ENCODE measurements around the gene MBNL1.
A peak's percentile ranks its signal among the peaks of the same experiment; 100 is the strongest.

Gene MBNL1

DNA sequence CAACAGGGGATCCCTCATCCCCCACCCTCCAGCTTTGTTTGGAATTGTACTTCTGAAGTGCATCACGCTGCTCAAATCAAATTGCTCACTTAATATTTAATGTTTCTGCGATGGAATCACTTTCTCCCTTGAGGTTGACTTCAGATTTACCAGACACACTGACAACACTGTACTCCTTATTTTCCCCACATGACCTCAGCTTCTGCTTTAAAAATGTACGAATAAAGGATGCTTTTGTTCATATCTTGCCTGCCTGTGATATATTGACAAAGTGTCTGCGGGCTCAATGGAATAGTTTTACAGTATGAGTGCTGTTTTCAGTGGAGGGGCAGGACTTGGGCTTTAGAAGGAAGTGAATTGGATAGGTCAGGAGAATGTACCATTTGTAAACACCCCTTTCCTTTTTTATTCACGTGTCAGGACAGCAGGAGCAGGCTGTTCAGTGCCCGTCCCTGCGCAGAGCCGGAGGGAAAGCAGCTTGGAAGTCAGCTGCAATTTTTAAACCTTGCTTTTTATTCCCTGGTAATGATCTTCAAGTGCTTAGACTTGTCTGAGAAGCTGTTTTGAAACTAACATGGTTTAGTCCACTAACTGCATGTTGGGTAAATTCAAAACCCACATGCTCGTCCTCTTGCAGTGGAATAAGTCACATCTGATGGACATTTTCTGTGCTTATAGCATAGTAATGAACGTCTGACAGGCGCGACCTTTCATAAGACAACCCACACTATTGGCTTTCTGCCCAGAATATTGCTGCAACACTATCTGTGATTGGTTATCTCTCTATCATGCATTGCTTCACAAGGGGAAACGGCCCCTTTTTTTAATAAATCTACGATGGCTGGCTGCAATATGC, 29.9 kb downstream of the MBNL1 start:
- peak; percentile 76 for ATAC-seq
- TF ChIP-seq, protein P1, sequence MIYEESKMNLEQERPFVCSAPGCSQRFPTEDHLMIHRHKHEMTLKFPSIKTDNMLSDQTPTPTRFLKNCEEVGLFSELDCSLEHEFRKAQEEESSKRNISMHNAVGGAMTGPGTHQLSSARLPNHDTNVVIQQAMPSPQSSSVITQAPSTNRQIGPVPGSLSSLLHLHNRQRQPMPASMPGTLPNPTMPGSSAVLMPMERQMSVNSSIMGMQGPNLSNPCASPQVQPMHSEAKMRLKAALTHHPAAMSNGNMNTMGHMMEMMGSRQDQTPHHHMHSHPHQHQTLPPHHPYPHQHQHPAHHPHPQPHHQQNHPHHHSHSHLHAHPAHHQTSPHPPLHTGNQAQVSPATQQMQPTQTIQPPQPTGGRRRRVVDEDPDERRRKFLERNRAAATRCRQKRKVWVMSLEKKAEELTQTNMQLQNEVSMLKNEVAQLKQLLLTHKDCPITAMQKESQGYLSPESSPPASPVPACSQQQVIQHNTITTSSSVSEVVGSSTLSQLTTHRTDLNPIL (CRISPR knock-in tag; IDR thresholded peaks at IDR 0.05; ENCODE audit: low read depth) = no peak
- TF ChIP-seq ZFP3 (CRISPR knock-in tag; IDR thresholded peaks at IDR 0.05) = no peak

DNA sequence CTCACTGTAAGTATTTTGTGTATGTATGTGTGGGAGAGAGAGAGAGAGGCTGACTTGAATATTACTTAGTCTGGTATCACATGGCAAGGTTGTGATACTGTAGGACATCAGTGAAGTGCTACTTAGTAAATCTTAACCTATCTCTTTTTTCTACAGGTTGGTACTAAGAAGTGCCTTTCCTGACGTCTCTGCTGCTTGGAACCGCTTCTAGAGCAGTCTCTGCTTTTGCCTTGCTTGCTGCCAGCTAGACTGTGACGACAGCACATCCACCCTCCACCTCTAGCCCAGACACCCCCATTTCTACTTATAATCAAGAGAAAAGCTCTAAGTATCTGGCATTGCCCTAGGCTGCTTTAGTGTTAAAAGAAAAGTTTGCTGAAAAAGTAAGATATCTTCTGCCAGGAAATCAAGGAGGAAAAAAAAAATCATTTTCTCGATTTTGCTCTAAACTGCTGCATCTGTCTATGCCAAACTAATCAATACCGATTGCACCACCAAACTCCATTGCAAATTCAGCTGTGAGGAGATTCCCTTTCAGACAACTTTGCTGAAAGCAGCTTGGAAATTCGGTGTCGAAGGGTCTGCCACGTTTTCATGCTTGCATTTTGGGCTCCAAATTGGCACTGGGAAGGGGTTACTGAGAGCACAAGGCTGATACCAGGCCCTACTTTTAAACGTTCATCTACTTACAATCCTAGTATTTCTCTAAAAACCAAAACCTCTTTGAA, 30.7 kb downstream of the MBNL1 start:
- no peak; the same call in none of the 3 replicates for ATAC-seq
- no peak for TF ChIP-seq OSR1 (CRISPR knock-in tag; IDR thresholded peaks at IDR 0.05)
- no peak for TF ChIP-seq ARNTL (CRISPR knock-in tag; IDR thresholded peaks at IDR 0.05; ENCODE audit: borderline replicate concordance, low read depth)
- TF ChIP-seq, protein P2, sequence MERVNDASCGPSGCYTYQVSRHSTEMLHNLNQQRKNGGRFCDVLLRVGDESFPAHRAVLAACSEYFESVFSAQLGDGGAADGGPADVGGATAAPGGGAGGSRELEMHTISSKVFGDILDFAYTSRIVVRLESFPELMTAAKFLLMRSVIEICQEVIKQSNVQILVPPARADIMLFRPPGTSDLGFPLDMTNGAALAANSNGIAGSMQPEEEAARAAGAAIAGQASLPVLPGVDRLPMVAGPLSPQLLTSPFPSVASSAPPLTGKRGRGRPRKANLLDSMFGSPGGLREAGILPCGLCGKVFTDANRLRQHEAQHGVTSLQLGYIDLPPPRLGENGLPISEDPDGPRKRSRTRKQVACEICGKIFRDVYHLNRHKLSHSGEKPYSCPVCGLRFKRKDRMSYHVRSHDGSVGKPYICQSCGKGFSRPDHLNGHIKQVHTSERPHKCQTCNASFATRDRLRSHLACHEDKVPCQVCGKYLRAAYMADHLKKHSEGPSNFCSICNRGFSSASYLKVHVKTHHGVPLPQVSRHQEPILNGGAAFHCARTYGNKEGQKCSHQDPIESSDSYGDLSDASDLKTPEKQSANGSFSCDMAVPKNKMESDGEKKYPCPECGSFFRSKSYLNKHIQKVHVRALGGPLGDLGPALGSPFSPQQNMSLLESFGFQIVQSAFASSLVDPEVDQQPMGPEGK (CRISPR knock-in tag; IDR thresholded peaks at IDR 0.05; ENCODE audit: borderline replicate concordance) = no peak
- TF ChIP-seq, protein P1 (CRISPR knock-in tag; IDR thresholded peaks at IDR 0.05; ENCODE audit: low read depth) = no peak

DNA sequence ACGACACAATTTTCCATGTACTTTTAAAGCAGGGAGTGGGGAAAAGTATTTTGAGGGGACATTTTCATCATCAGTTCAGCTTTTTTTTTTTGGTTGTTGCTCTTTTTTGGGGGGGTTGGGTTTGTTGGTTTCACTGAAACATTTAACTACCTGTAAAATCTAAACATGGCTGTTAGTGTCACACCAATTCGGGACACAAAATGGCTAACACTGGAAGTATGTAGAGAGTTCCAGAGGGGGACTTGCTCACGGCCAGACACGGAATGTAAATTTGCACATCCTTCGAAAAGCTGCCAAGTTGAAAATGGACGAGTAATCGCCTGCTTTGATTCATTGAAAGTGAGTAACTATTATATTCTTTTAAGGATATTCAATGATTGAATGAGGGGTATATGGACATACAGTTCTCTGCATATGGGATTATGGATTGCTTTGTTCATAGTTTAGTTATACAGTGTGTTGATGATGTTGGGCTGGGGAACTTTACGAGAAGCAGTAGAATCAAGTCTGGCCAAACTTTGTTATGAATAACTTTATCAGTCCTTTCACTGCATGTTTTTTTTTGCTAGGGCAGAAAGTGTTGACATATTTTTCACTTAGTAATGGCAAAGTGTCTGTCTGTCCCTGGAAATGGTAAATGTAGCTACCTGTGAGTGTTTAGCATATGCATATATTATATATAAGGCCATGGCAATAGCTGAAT, 31.5 kb downstream of the MBNL1 start:
- no peak for TF ChIP-seq ARNTL (CRISPR knock-in tag; IDR thresholded peaks at IDR 0.05; ENCODE audit: borderline replicate concordance, low read depth)
- no peak for TF ChIP-seq PPARA (CRISPR knock-in tag; IDR thresholded peaks at IDR 0.05; ENCODE audit: borderline replicate concordance)
- no peak for TF ChIP-seq ZFP3 (CRISPR knock-in tag; IDR thresholded peaks at IDR 0.05)
- no peak for TF ChIP-seq ZNF70 (CRISPR knock-in tag; IDR thresholded peaks at IDR 0.05)
- TF ChIP-seq, protein P3, sequence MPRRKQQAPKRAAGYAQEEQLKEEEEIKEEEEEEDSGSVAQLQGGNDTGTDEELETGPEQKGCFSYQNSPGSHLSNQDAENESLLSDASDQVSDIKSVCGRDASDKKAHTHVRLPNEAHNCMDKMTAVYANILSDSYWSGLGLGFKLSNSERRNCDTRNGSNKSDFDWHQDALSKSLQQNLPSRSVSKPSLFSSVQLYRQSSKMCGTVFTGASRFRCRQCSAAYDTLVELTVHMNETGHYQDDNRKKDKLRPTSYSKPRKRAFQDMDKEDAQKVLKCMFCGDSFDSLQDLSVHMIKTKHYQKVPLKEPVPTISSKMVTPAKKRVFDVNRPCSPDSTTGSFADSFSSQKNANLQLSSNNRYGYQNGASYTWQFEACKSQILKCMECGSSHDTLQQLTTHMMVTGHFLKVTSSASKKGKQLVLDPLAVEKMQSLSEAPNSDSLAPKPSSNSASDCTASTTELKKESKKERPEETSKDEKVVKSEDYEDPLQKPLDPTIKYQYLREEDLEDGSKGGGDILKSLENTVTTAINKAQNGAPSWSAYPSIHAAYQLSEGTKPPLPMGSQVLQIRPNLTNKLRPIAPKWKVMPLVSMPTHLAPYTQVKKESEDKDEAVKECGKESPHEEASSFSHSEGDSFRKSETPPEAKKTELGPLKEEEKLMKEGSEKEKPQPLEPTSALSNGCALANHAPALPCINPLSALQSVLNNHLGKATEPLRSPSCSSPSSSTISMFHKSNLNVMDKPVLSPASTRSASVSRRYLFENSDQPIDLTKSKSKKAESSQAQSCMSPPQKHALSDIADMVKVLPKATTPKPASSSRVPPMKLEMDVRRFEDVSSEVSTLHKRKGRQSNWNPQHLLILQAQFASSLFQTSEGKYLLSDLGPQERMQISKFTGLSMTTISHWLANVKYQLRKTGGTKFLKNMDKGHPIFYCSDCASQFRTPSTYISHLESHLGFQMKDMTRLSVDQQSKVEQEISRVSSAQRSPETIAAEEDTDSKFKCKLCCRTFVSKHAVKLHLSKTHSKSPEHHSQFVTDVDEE (CRISPR knock-in tag; IDR thresholded peaks at IDR 0.05) = no peak
- ATAC-seq = no peak

DNA sequence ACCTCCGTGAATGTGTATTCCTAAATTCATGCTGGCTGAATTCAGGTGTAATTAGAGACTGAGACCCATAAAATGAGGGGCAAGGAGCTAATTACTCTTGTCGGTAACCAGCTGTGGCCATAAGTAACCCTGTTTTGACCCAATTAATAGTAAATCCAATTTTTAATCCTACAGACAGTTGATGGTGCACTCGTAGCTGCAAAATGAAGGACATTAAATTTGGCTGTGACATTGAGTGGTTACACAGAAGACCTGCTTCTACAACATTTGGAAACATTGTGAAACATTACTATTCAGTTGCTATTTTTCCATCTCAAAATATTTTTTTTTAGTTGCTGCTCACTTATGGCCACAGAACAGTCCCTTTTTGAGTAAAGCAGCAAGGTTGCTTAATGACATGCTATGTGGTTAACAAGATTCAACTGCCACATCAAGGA, 33.0 kb downstream of the MBNL1 start:
- TF ChIP-seq OSR1 (CRISPR knock-in tag; IDR thresholded peaks at IDR 0.05) (no peak), ZFP3 (CRISPR knock-in tag; IDR thresholded peaks at IDR 0.05) (no peak), ZNF8 (CRISPR knock-in tag; IDR thresholded peaks at IDR 0.05) (no peak), CSDC2 (CRISPR knock-in tag; IDR thresholded peaks at IDR 0.05) (no peak), ZNF70 (CRISPR knock-in tag; IDR thresholded peaks at IDR 0.05) (no peak), TCF4 (CRISPR knock-in tag; IDR thresholded peaks at IDR 0.05; ENCODE audit: borderline replicate concordance) (no peak), TOX (CRISPR knock-in tag; IDR thresholded peaks at IDR 0.05; ENCODE audit: borderline replicate concordance) (no peak), ZNF565 (CRISPR knock-in tag; conservative IDR thresholded peaks at IDR 0.05; ENCODE audit: low read depth) (no peak), RARB (CRISPR knock-in tag; IDR thresholded peaks at IDR 0.05) (no peak), ARNTL (CRISPR knock-in tag; IDR thresholded peaks at IDR 0.05; ENCODE audit: borderline replicate concordance, low read depth) (no peak), PPARA (CRISPR knock-in tag; IDR thresholded peaks at IDR 0.05; ENCODE audit: borderline replicate concordance) (no peak), GLIS3 (CRISPR knock-in tag; IDR thresholded peaks at IDR 0.05) (no peak)
- TF ChIP-seq, protein P4, sequence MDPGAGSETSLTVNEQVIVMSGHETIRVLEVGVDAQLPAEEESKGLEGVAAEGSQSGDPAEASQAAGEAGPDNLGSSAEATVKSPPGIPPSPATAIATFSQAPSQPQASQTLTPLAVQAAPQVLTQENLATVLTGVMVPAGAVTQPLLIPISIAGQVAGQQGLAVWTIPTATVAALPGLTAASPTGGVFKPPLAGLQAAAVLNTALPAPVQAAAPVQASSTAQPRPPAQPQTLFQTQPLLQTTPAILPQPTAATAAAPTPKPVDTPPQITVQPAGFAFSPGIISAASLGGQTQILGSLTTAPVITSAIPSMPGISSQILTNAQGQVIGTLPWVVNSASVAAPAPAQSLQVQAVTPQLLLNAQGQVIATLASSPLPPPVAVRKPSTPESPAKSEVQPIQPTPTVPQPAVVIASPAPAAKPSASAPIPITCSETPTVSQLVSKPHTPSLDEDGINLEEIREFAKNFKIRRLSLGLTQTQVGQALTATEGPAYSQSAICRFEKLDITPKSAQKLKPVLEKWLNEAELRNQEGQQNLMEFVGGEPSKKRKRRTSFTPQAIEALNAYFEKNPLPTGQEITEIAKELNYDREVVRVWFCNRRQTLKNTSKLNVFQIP (CRISPR knock-in tag; IDR thresholded peaks at IDR 0.05; ENCODE audit: borderline replicate concordance, low read depth) = no peak
- TF ChIP-seq, protein P5, sequence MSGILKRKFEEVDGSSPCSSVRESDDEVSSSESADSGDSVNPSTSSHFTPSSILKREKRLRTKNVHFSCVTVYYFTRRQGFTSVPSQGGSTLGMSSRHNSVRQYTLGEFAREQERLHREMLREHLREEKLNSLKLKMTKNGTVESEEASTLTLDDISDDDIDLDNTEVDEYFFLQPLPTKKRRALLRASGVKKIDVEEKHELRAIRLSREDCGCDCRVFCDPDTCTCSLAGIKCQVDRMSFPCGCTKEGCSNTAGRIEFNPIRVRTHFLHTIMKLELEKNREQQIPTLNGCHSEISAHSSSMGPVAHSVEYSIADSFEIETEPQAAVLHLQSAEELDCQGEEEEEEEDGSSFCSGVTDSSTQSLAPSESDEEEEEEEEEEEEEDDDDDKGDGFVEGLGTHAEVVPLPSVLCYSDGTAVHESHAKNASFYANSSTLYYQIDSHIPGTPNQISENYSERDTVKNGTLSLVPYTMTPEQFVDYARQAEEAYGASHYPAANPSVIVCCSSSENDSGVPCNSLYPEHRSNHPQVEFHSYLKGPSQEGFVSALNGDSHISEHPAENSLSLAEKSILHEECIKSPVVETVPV (CRISPR knock-in tag; IDR thresholded peaks at IDR 0.05) = no peak
- TF ChIP-seq, protein P3 (CRISPR knock-in tag; IDR thresholded peaks at IDR 0.05) = no peak
- no peak for ATAC-seq
